Limb (tissue), 2 donors: ENCODE measurements around the gene MAP4K4.

Experiments used
- DNase-seq, 2 donors: peaks; one replicate each; pipeline ENCODE4 v3.0.0-alpha.2; 2016; ENCODE audit errors: extremely low spot score in 2 of 2

MAP4K4 gene

DNA sequence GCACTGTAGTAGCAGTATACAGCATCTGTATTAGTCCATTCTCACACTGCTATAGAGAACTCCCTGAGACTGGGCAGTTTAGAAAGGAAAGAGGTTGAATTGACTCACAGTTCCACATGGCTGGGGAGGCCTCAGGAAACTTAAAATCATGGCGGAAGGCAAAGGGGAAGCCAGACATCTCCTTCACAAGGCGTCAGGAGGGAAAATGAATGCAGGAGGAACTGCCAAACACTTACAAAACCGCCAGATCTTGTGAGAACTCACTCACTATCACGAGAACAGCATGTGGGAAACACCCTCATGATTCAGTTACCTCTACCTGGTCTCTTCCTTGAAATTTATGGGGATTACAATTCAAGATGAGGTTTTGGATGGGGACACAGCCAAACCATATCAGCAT, 25.4 kb downstream of the MAP4K4 start:
- DNase-seq: no peak

DNA sequence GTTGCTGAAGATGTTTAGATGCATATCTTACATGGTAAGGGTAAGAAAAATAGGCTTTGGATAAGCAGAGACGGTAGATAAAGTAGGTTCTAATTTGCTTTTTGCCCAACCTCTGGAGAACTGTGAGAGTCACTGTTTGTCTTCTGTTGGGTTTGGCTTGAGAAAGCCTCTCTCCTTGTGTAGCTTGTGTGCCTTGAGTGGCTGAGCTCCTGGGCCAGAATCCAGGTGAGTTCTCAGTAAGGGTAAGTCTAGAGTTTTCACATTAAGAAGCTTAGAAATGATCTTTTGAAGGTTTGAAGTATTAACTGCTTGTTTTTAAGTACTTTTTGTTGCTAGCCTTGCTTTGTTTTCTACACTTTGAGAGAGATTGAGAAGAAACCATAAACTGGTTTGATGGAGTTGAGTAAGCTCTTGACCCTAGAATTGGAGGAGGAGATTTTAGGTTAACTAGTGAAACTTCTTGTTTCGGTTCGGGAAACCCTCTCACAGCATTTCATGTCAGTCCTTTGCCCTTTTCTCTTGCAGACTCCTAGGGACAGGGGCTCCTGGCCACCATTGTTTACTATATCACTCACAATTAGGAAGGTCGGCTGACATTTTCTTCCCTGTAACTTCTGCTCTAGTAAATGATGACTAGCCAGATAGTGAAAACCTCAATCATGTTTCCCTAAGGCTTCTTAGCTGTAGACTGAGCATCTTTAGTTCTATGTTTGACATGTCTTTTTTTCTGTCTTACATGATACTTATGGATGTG, 26.0 kb downstream of the MAP4K4 start:
- no peak for DNase-seq

DNA sequence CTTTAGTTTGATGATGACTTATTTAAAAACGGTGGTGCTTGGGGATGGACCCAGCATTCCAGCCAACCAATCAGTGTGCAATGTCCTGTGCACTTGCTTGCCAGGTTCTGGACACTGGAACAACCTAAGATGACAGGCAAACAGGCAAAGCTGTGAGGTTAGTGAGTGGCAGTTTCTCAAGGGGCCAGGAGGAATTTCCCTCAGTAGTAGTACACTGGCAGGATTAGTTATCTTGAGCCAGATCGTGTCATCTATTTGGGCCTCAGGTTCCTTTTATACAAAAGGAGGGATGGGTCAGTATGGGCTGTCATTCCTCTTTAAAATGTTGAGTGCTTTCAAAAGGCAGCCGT, 26.6 kb downstream of the MAP4K4 start:
- DNase-seq: no peak

- no peak for DNase-seq
Observed at GRCh38 chr2:101725038-101725437, 27.5 kb downstream of the MAP4K4 start.

GRCh38 chr2:101725515-101726192, 28.1 kb downstream of the MAP4K4 start:
- no peak for DNase-seq

- DNase-seq: no peak
Observed at GRCh38 chr2:101728865-101729264, 31.4 kb downstream of the MAP4K4 start.

- DNase-seq: no peak
Observed at GRCh38 chr2:101729521-101730190, 32.1 kb downstream of the MAP4K4 start.

DNA sequence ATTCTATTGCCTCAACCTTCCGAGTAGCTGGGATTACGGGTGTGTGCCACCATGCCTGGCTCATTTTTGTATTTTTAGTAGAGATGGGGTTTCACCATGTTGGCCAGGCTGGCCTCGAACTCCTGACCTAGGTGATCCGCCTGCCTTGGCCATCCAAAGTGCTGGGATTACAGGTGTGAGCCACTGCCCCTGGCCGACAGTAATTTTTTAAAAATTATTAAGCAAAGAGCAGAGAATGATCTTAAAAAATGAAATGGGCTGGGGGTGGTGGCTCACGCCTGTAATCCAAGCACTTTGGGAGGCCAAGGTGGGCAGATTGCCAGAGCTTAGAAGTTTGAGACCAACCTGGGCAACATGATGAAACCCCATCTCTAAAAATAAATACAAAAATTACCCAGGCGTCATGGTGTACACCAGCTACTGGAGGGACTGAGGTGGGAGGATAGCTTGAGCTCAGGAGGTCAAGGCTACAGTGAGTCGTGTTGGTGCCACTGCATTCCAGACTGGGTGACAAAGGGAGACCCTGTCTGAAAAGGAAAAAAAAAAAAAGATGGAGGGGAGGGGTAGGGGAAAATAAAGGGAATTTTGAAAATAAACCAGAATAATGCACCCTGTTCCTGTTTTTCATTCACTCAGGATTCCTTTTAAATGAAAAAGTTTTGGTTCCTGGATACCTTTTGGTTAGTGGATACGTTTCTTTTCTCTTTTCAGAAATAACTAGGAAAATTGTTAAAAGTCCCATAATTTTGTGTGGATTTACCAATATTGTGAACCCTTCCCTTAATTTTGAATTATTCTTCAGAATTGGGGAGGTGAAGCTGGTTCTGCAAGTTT, 33.9 kb downstream of the MAP4K4 start:
- DNase-seq: no peak

DNA sequence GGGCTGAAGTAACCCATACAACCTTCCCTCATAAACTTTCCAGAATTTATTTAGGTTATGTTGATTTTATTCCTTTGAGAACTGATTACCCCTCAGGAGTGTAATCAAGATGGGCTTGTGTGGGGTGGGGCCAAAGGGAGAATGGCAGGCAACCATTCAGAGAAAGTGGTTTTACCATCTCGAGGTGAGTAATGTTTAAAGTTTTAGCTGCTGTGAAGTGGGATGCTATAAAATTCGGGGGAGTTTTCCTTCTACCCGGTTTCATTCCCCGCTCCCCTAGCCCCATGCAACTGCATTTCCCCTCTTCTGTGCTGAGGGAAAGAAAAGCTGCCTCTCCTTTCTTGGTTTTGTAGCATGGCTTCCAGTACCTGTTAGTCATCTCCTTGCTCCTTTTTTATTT, 34.7 kb downstream of the MAP4K4 start:
- DNase-seq: no peak

DNA sequence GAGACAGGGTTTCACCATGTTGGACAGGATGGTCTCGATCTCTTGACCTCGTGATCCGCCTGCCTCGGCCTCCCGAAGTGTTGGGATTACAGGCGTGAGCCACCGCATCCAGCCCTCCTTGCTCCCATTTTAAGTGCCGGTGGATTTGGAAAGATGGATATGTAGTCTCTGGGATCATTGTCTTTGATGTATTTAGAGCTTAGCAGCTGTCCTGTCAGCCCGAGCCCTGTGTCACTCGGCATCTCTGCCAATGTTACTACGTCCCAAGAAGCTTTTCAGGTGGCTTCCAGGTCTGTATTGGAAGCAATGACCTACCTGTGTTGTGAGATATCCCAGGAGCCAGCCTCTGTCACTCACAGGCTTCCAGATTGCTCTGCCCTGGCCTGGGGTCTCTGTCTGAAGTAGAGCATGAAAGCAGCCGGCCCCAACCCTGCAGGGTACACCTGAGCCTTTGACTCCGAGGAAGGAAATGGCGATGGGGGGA, 35.3 kb downstream of the MAP4K4 start:
- DNase-seq: no peak

GRCh38 chr2:101733257-101733993, 35.9 kb downstream of the MAP4K4 start:
- no peak for DNase-seq

GRCh38 chr2:101734505-101735165, 37.1 kb downstream of the MAP4K4 start:
- DNase-seq: no peak

DNA sequence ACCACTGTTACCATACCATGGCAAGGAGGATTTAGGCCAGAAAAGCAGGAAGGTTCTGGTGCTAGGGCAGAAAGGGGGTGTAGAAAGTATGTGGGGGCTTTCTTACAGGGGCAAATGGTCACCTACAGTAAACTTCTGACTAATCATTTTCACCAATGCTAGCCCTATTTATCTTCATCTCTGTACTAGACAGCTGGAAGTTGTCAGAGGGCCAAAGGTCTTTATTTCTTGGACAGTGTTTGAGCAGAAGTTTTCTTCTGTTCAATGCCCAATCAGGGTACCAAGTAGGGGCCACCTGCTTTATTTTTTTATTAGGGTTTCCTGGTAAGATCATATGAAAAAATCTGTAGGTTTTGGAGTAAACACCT, 37.6 kb downstream of the MAP4K4 start:
- DNase-seq: no peak

DNA sequence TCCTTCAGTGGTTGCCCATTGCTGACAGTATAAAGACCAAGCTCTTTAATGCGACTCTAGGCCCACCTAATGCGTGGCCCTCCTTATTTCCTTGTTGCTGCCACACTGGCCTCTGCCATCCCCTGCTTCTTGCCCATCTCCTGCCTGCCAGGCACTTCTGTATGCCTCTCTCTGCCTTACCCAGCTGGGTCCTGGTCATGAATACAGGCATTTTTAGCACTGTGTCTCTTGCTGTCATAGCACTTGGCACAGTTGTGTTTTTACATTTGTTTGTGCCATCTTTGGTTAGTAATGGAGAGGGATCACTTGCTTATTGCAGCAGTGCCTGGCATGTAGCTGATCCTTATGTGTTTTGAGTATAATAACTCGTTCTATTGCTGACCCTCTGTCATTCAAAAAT, 38.7 kb downstream of the MAP4K4 start:
- no peak for DNase-seq

- DNase-seq: no peak
Observed at GRCh38 chr2:101736861-101737291, 39.4 kb downstream of the MAP4K4 start.

DNA sequence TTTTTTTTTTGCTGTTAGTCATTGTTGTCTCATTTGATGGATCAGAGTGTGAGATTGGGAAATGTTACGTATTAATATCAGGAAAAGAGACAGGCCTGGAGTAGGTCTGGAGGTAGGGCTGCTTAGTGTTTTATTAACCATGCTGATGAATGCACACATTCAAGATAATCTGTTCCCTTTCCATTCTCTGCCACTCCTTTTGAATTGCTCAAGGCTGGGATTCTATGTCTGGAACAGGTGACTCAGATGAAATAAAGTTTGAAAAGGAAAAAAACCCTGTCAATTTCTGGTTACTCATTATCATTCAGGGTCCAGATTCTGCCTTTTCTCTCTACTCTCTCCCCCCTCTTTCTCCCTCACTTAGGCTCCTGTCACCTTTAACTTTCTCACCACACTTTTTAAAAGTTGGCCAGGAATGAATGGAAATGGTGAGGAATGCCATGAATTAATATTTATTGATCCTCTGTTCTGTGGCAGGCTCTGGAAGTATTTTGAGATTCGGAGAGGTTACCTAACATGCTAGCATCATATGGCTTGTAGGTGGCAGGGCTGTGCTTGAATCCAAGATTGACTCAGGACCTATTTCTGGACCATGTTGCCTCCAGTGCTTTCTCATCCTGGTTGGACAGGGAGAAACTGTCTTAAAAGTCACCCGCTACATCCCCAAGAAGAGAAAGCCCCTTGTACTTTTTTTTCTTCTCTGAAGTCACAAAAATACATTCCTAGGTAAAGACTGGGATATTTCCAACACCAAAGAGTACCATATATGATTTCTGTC, 40.2 kb downstream of the MAP4K4 start:
- DNase-seq: no peak

DNA sequence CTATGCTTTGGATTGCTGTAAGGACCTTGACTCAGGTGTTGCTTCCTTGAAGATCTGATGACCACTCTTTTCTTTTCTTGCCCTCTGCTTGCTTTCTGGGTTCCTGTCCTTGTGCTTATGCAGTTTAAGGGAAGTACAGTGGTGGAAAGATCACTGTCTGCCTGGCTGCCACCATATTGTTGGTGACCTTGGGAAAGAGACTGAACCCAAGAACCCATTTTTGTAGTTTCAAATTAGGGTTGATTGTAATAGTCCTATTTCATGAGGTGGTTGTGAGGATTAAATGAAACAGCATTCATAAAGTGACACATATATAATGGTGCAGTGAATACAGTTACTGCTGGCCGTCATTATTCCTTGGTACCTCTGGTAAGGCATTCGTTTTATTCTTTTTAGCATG, 41.1 kb downstream of the MAP4K4 start:
- DNase-seq: no peak

- no peak for DNase-seq
Observed at GRCh38 chr2:101740555-101740964, 43.1 kb downstream of the MAP4K4 start.

GRCh38 chr2:101741775-101742520, 44.4 kb downstream of the MAP4K4 start:
- DNase-seq: no peak
